ENCODE data around the gene CLCN6. TPM values are rescaled to one million over a fixed set of nuclear protein-coding genes. Genes with fewer than 3 reads are reported as not detected.
A peak's percentile ranks its signal among the peaks of the same experiment; 100 is the strongest.

The CLCN6 gene
- total and polyA plus RNA-seq, 2 donors from 2014 or later = 7.1 to 26.0 TPM

DNA sequence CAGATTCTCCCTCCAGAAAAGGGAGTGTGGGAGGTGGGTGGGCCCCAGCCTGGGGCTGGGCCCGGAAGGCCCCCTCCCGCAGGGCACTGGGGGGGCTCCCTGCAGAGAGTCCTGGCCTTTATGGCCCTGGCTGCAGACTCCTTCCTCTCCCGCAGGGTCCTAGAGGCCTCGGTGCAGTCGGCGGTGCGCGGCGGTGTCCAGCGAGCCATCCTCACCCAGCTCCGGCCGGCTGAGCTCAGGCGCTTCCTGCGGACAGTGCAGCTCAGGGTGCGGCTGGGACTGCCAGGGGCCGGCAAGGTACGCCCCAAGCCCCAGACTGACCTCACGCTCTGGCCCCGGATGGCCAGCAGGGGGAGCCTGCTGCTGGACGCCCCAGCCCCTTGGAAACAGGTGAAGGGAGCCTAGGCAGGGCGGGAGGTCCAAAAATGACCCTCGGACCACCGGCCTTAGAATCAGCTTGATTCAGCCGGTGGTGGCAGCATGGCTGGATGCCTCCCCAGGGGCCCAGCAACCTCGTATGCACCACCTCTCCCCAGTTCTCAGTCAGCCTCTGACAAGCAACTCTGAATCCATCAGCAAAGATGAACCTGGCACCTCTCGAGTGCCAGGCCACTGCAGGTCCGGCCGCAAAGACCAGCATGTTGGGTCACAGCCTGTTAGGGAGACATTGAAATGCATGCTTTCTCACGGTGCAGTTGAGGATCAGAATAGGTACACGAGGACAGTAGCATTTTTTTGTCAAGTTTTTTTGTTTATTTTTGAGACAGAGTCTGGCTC, 20.8 kb upstream of the CLCN6 start:
- peak overlapping the region in 2 of 3 donors; percentile 0 to 49 for H3K4me3 ChIP-seq (ENCODE audit: low read length in 3 of 3)
- TF ChIP-seq, protein P1, sequence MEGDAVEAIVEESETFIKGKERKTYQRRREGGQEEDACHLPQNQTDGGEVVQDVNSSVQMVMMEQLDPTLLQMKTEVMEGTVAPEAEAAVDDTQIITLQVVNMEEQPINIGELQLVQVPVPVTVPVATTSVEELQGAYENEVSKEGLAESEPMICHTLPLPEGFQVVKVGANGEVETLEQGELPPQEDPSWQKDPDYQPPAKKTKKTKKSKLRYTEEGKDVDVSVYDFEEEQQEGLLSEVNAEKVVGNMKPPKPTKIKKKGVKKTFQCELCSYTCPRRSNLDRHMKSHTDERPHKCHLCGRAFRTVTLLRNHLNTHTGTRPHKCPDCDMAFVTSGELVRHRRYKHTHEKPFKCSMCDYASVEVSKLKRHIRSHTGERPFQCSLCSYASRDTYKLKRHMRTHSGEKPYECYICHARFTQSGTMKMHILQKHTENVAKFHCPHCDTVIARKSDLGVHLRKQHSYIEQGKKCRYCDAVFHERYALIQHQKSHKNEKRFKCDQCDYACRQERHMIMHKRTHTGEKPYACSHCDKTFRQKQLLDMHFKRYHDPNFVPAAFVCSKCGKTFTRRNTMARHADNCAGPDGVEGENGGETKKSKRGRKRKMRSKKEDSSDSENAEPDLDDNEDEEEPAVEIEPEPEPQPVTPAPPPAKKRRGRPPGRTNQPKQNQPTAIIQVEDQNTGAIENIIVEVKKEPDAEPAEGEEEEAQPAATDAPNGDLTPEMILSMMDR (IDR thresholded peaks at IDR 0.05; ENCODE audit: borderline replicate concordance, extremely low read depth, insufficient read depth) = peak; percentile 79
- no peaks in the 10 kb centered on the region for H3K9me3 ChIP-seq (ENCODE audit: control insufficient read depth in 2 of 3, insufficient read depth in 1 of 3, low read length in 3 of 3)
- peak overlapping the region; percentile 41 to 67 for H3K27ac ChIP-seq (ENCODE audit: low read depth in 2 of 2, low read length in 2 of 2)
- H3K9ac ChIP-seq (ENCODE audit: low read length in 3 of 3) = peak overlapping the region in 1 of 3 donors; percentile 51
- no peaks in the 10 kb centered on the region for H3K27me3 ChIP-seq (ENCODE audit: control insufficient read depth, insufficient read depth, low read length)
- FAIRE-seq (no peak), DNase-seq (peak; percentile 55 to 94 (median 74))
- intact Hi-C loops (cut with DNase I) = no loop called here
- peaks cover 0 to 4% (median 0%) of the 10 kb centered on the region in 3 donors for H3K36me3 ChIP-seq (ENCODE audit: control insufficient read depth in 2 of 3, insufficient read depth in 3 of 3, low read length in 3 of 3)
- H3K4me1 ChIP-seq (ENCODE audit: control insufficient read depth in 2 of 3, insufficient read depth in 2 of 3, low read depth in 1 of 3, low read length in 3 of 3) = peaks cover 3 to 44% (median 36%) of the 10 kb centered on the region in 3 donors

DNA sequence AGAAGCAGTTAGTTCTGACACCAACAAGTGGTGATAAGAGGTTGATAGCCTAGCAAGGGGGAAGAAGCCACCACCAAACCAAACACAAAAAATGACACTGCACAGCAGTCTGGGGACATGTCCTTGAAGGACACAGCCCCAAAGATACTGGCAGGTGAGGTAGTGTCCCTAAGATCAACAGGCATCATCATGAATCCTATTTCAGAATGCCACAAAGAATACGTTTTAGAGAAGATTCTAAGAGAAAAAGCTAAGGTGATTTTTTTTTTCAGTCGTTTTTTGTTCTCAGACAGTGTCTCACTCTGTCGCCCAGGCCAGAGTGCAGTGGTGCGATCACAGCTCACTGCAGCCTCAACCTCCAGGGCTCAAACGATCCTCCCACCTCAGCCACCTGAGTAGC, 19.8 kb upstream of the CLCN6 start:
- DNase-seq (no peak), FAIRE-seq (no peak)
- intact Hi-C loops (cut with DNase I) = no loop called here
- TF ChIP-seq, protein P1 (IDR thresholded peaks at IDR 0.05; ENCODE audit: borderline replicate concordance, extremely low read depth, insufficient read depth) = no peak
- H3K27me3 ChIP-seq (ENCODE audit: control insufficient read depth, insufficient read depth, low read length) = no peaks in the 10 kb centered on the region
- H3K9me3 ChIP-seq (ENCODE audit: control insufficient read depth in 2 of 3, insufficient read depth in 1 of 3, low read length in 3 of 3) = no peaks in the 10 kb centered on the region
- peaks cover 0 to 14% (median 0%) of the 10 kb centered on the region in 3 donors for H3K36me3 ChIP-seq (ENCODE audit: control insufficient read depth in 2 of 3, insufficient read depth in 3 of 3, low read length in 3 of 3)
- no peak overlapping the region for H3K9ac ChIP-seq (ENCODE audit: low read length in 3 of 3)
- H3K4me3 ChIP-seq (ENCODE audit: low read length in 3 of 3) = no peak overlapping the region
- peaks cover 3 to 51% (median 37%) of the 10 kb centered on the region in 3 donors for H3K4me1 ChIP-seq (ENCODE audit: control insufficient read depth in 2 of 3, insufficient read depth in 2 of 3, low read depth in 1 of 3, low read length in 3 of 3)
- no peak overlapping the region for H3K27ac ChIP-seq (ENCODE audit: low read depth in 2 of 2, low read length in 2 of 2)

DNA sequence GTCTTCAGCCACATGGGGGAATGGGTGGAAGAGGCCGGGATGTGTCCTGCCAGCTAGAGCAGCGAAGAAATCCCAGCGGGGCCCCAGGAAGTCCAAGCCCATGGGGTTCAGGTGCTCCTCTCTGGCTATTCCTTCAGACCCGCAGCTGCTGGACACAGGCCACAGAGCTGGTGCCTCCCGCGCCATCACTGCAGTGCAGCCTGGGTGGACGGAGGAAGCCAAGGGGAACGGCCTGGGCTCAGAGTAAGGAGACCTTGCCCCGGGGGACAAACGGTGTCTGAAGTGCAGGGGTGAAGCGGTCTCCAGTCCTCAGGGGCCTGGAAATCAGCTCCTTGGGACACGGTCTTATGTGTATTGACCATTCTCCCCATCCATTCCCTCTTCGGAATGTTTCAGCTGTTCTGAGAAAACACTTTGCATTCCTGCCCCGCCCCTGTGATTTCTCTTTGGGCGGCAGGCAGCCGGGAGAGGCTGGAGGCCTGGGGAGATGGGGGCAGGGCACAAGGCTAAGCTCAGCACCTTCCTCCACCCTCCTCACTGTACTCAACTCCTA, 18.7 kb upstream of the CLCN6 start:
- Histone ChIP-seq H3K9me3 (ENCODE audit: control insufficient read depth in 2 of 3, insufficient read depth in 1 of 3, low read length in 3 of 3) (no peaks in the 10 kb centered on the region), H3K36me3 (ENCODE audit: control insufficient read depth in 2 of 3, insufficient read depth in 3 of 3, low read length in 3 of 3) (peaks cover 0 to 25% (median 0%) of the 10 kb centered on the region in 3 donors), H3K9ac (ENCODE audit: low read length in 3 of 3) (peak overlapping the region in 1 of 3 donors; percentile 19), H3K4me1 (ENCODE audit: control insufficient read depth in 2 of 3, insufficient read depth in 2 of 3, low read depth in 1 of 3, low read length in 3 of 3) (peaks cover 3 to 54% (median 41%) of the 10 kb centered on the region in 3 donors), H3K4me3 (ENCODE audit: low read length in 3 of 3) (peak overlapping the region in 1 of 3 donors; percentile 39), H3K27me3 (ENCODE audit: control insufficient read depth, insufficient read depth, low read length) (no peaks in the 10 kb centered on the region), H3K27ac (ENCODE audit: low read depth in 2 of 2, low read length in 2 of 2) (peak overlapping the region; percentile 85 to 90)
- TF ChIP-seq, protein P1 (IDR thresholded peaks at IDR 0.05; ENCODE audit: borderline replicate concordance, extremely low read depth, insufficient read depth) = no peak
- DNase-seq = peak; percentile 58 to 90 (median 71)
- intact Hi-C loops (cut with DNase I) = no loop called here
- FAIRE-seq = no peak
